GM18511 (cell line): Measurements from ENCODE around the gene UGT3A2.

ENCODE experiments used
- ATAC-seq: cut with Tn5 transposase; IDR thresholded peaks from one replicate; pipeline ENCODE4 v1.9.1; 2021; ENCODE audit warnings: mild to moderate bottlenecking, moderate library complexity; ENCODE audit not compliant: unreplicated experiment

The UGT3A2 gene

DNA sequence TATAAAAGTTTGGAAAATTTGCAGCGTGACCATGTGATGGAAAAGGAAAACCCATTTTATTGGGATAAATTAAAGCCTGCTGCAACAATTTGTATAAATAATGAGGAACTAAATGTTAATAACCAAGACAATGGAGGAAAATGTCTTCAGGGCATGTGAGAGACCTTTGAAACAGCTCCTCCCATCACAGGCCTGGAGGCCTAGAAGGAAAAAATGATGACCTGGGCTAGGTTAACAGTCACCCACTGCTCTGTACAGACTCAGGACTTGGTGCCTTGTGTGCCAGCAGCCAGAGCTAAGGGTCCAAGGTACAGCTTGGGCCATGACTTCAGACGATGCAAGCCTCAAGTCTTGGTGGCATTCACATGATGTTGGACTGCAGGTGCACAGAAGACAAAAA is 53.5 kb downstream of the UGT3A2 start:
- ATAC-seq: no peak

- no peak for ATAC-seq
Measured at GRCh38 chr5:36009698-36010097, 57.0 kb downstream of the UGT3A2 start.

DNA sequence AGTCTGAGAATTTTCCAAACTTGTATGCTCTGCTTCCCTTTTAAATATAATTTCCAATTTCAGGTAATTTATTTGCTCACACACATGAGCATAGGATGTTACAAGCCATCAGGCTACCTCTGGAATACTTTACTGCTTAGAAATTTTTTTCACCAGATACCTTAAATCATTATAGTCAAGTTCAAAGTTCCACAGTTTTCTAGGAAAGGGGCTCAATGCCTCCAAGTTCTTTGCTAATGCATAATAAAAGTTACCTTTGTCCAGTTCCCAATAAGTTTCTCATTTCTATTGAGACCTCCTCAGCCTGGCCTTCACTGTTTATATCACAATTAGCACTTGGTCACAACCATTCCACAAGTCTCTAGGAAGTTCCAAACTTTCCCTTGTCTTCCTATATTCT is 59.3 kb downstream of the UGT3A2 start:
- ATAC-seq: no peak

GRCh38 chr5:36006163-36006562 is 60.5 kb downstream of the UGT3A2 start:
- no peak for ATAC-seq

DNA sequence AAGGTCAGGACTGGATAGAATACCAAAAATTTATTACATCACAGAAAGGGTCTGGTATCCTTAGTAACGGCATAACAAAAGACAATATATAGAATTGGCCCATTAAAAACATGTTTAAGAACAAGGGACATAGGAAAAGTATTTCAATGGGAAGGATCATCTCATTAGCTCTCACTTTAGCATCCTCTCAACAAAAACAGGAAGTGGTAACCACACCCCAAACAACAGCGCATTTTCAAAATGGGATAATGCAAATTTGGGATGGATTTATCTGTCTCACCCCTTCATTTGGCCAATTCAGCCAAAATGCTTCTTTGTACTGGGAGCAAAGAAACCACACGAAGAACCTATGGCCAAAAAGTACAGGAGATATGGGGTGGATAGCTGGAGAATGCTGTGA is 65.7 kb downstream of the UGT3A2 start:
- ATAC-seq: no peak

DNA sequence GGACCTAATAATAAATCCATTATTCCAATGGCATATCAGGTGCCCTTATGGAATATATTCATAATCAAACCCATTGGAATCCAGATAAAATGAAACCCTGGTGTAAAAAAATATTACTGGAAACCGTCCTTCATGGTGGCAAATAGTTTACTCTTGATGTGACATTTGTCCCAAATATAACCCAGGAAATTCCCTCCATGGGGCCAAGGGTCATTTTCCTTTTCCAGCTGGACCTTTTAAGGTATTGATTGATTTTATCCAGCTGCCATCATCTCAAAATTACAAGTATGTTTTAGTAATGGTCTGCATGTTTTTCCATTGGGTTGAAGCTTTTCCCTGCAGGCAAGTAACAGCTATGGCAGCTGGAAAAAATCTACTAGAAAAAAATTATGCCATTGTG is 67.1 kb downstream of the UGT3A2 start:
- ATAC-seq: no peak

GRCh38 chr5:35996076-35996475 is 70.6 kb downstream of the UGT3A2 start:
- ATAC-seq: no peak

DNA sequence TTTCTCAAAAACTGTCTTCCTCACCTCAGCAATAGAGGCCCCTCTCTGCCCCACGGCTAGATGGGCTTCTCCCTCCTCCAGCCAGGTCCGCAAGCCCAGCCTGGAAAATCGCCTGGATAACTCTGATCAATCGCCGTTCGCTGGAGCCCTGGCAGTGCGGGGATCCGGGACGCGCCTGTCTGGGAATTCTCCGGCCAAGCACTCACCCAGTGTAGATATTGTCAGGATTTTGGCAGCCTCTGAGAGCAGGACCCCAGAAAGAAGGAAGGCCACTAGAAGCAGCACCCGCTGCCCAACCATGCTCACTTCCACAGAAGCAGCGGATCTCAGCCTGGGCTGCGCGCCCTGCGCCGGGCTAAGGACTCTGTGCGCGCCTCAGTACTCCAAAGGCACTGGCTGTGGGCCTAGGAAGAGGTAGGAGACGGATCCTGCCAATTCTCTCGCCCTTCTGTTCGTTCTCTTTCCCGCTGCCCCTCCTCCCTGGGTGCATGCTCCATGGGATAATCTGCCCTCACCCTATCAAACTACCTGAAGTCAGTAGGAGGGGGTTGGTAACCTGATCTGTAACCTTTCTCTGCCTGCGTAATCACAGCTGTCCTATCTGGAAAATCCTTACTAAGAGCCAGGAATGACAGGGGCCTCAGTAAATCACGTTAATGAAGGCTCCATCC is 75.6 kb downstream of the UGT3A2 start, which contains the start of gene UGT3A1:
UGT3A1 (minus strand) TSS at position 450 of the 671 bp plus-strand sequence; CDS start at position 300, 150 bp downstream.
- no peak for ATAC-seq

DNA sequence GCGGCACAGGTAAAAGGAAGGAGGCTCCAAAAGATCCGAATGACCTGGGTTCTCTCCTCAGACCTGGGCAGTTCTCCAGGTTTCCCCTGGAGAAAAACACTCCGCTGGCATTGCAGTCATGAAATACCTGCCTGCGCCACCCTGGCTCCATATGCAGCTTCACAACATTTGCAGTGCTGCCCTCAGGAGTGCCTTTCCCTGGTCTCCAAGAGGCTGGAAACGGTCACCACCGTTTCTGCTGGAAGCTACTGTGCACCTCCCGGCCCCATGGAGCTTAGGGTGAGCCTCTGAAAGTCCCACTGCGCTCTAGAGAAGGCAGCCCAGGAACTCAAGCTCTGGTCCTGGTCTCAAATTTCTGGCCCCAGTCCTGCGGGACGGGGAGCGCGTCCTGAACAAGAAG is 76.2 kb downstream of the UGT3A2 start:
- no peak for ATAC-seq

- no peak for ATAC-seq
Measured at GRCh38 chr5:35988529-35988928, 78.2 kb downstream of the UGT3A2 start.

- no peak for ATAC-seq
Measured at GRCh38 chr5:35987776-35988175, 78.9 kb downstream of the UGT3A2 start.
